SH-SY5Y (cell line): ENCODE data around the gene TEKT3.

ENCODE experiments used
- GATA2 ChIP-seq: IDR thresholded peaks from 2 replicates; pipeline ENCODE4 v1.6.1; 2011; ENCODE audit warnings: mild to moderate bottlenecking, low read depth, low read length
- GATA3 ChIP-seq: IDR thresholded peaks from 2 replicates; pipeline ENCODE4 v1.6.1; 2011; ENCODE audit warnings: low read depth, mild to moderate bottlenecking, low read length, moderate library complexity

Gene TEKT3

GRCh38 chr17:15269087-15269779 lies 72.2 kb downstream of the TEKT3 start:
- TF ChIP-seq GATA2 (no peak), GATA3 (no peak)

- TF ChIP-seq GATA3 (no peak), GATA2 (no peak)
Measured at GRCh38 chr17:15268461-15268860, 72.9 kb downstream of the TEKT3 start.

- no peak for TF ChIP-seq GATA3
- TF ChIP-seq GATA2, result no peak
Measured at GRCh38 chr17:15267996-15268395, 73.4 kb downstream of the TEKT3 start.

GRCh38 chr17:15266325-15267125 lies 74.9 kb downstream of the TEKT3 start:
- no peak for TF ChIP-seq GATA3
- TF ChIP-seq GATA2, result no peak

- TF ChIP-seq GATA3, result no peak
- TF ChIP-seq GATA2, result no peak
Measured at GRCh38 chr17:15265131-15265530, 76.3 kb downstream of the TEKT3 start, which contains the start of gene PMP22. TSS of gene PMP22 (minus strand) at chr17:15265326. CDS start at chr17:15260727, 4,599 bp downstream.

GRCh38 chr17:15264542-15264941 lies 76.9 kb downstream of the TEKT3 start:
- TF ChIP-seq GATA3 (no peak), GATA2 (no peak)

GRCh38 chr17:15263680-15264079 lies 77.7 kb downstream of the TEKT3 start:
- no peak for TF ChIP-seq GATA2
- TF ChIP-seq GATA3, result no peak

- TF ChIP-seq GATA2 (no peak), GATA3 (no peak)
Measured at GRCh38 chr17:15263206-15263579, 78.2 kb downstream of the TEKT3 start.

- TF ChIP-seq GATA2 (no peak), GATA3 (no peak)
Measured at GRCh38 chr17:15262291-15263205, 78.8 kb downstream of the TEKT3 start.

GRCh38 chr17:15261802-15262290 lies 79.6 kb downstream of the TEKT3 start:
- TF ChIP-seq GATA2 (no peak), GATA3 (no peak)

GRCh38 chr17:15261258-15261801 lies 80.1 kb downstream of the TEKT3 start:
- no peak for TF ChIP-seq GATA3
- TF ChIP-seq GATA2, result no peak

- TF ChIP-seq GATA2 (peak; percentile 40), GATA3 (no peak)
Measured at GRCh38 chr17:15260376-15261257, 80.8 kb downstream of the TEKT3 start.
